ENCODE data around the gene TCERG1L. TPM values are rescaled to one million over a fixed set of nuclear protein-coding genes. Genes with fewer than 3 reads are reported as not detected.

TCERG1L gene
- total RNA-seq, 1 experiment from 2014 or later, result 1.5 TPM

DNA sequence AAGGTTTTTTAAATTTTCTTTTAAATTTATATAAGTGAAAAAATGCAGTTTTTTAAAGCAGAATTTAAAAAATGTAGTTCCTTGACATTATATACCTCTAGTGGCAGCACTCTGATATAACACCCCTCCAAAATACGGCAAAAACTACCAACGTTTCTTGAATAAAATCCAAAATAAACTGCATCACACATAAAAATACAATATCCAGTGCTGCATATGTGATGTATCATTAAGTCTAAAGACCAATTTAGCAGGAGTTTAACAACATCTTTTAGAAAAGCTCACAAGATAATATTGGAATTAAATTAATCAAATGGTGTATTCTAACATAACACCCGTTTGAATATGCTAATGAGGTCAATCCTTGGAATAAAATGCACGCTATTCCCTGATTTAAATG lies 1.4 kb downstream of the TCERG1L start (continued):
- TF ChIP-seq FOXP1 (CRISPR knock-in tag; IDR thresholded peaks at IDR 0.05; ENCODE audit: borderline replicate concordance), result no peak

- CTCF ChIA-PET, result no interaction called here
- peaks cover 87% of the 10 kb centered on the region for H3K9me3 Mint-ChIP-seq
- no peak for ATAC-seq
- H3K4me1 Mint-ChIP-seq, result no peaks in the 10 kb centered on the region
- TF ChIP-seq CDX4 (CRISPR knock-in tag; IDR thresholded peaks at IDR 0.05; ENCODE audit: borderline replicate concordance), result no peak
- no peak for TF ChIP-seq HMGA2 (CRISPR knock-in tag; IDR thresholded peaks at IDR 0.05)
- DNase-seq (ENCODE audit: low spot score), result no peak
- peaks cover 84% of the 10 kb centered on the region for H3K36me3 Mint-ChIP-seq
- H3K27me3 Mint-ChIP-seq (ENCODE audit: low read depth), result peaks cover 11% of the 10 kb centered on the region
- no peak overlapping the region for H3K4me3 Mint-ChIP-seq
- POLR2A ChIA-PET, result no interaction called here
- H3K27ac Mint-ChIP-seq, result no peak overlapping the region
Measured at GRCh38 chr10:131300508-131300907, 11.0 kb downstream of the TCERG1L start.

- no peak overlapping the region for H3K27ac Mint-ChIP-seq
- peaks cover 6% of the 10 kb centered on the region for H3K27me3 Mint-ChIP-seq (ENCODE audit: low read depth)
- TF ChIP-seq CBFB (CRISPR knock-in tag; IDR thresholded peaks at IDR 0.05; ENCODE audit: low read depth) (no peak), ATF6 (CRISPR knock-in tag; IDR thresholded peaks at IDR 0.05) (no peak), RORB (CRISPR knock-in tag; IDR thresholded peaks at IDR 0.05) (no peak), PREB (CRISPR knock-in tag; IDR thresholded peaks at IDR 0.05; ENCODE audit: borderline replicate concordance) (no peak), CDX4 (CRISPR knock-in tag; IDR thresholded peaks at IDR 0.05; ENCODE audit: borderline replicate concordance) (no peak), ZNF423 (CRISPR knock-in tag; IDR thresholded peaks at IDR 0.05) (no peak), JAZF1 (CRISPR knock-in tag; IDR thresholded peaks at IDR 0.05) (no peak), MYBL2 (CRISPR knock-in tag; IDR thresholded peaks at IDR 0.05) (no peak), ZNF121 (CRISPR knock-in tag; IDR thresholded peaks at IDR 0.05) (no peak)
- TF ChIP-seq, protein P1, sequence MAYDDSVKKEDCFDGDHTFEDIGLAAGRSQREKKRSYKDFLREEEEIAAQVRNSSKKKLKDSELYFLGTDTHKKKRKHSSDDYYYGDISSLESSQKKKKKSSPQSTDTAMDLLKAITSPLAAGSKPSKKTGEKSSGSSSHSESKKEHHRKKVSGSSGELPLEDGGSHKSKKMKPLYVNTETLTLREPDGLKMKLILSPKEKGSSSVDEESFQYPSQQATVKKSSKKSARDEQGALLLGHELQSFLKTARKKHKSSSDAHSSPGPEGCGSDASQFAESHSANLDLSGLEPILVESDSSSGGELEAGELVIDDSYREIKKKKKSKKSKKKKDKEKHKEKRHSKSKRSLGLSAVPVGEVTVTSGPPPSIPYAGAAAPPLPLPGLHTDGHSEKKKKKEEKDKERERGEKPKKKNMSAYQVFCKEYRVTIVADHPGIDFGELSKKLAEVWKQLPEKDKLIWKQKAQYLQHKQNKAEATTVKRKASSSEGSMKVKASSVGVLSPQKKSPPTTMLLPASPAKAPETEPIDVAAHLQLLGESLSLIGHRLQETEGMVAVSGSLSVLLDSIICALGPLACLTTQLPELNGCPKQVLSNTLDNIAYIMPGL (CRISPR knock-in tag; IDR thresholded peaks at IDR 0.05), result no peak
- TF ChIP-seq, protein P2, sequence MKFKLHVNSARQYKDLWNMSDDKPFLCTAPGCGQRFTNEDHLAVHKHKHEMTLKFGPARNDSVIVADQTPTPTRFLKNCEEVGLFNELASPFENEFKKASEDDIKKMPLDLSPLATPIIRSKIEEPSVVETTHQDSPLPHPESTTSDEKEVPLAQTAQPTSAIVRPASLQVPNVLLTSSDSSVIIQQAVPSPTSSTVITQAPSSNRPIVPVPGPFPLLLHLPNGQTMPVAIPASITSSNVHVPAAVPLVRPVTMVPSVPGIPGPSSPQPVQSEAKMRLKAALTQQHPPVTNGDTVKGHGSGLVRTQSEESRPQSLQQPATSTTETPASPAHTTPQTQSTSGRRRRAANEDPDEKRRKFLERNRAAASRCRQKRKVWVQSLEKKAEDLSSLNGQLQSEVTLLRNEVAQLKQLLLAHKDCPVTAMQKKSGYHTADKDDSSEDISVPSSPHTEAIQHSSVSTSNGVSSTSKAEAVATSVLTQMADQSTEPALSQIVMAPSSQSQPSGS (CRISPR knock-in tag; IDR thresholded peaks at IDR 0.05; ENCODE audit: borderline replicate concordance, low read depth), result no peak
- TF ChIP-seq, protein P3, sequence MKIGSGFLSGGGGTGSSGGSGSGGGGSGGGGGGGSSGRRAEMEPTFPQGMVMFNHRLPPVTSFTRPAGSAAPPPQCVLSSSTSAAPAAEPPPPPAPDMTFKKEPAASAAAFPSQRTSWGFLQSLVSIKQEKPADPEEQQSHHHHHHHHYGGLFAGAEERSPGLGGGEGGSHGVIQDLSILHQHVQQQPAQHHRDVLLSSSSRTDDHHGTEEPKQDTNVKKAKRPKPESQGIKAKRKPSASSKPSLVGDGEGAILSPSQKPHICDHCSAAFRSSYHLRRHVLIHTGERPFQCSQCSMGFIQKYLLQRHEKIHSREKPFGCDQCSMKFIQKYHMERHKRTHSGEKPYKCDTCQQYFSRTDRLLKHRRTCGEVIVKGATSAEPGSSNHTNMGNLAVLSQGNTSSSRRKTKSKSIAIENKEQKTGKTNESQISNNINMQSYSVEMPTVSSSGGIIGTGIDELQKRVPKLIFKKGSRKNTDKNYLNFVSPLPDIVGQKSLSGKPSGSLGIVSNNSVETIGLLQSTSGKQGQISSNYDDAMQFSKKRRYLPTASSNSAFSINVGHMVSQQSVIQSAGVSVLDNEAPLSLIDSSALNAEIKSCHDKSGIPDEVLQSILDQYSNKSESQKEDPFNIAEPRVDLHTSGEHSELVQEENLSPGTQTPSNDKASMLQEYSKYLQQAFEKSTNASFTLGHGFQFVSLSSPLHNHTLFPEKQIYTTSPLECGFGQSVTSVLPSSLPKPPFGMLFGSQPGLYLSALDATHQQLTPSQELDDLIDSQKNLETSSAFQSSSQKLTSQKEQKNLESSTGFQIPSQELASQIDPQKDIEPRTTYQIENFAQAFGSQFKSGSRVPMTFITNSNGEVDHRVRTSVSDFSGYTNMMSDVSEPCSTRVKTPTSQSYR (CRISPR knock-in tag; IDR thresholded peaks at IDR 0.05), result no peak
- TF ChIP-seq, protein P4, sequence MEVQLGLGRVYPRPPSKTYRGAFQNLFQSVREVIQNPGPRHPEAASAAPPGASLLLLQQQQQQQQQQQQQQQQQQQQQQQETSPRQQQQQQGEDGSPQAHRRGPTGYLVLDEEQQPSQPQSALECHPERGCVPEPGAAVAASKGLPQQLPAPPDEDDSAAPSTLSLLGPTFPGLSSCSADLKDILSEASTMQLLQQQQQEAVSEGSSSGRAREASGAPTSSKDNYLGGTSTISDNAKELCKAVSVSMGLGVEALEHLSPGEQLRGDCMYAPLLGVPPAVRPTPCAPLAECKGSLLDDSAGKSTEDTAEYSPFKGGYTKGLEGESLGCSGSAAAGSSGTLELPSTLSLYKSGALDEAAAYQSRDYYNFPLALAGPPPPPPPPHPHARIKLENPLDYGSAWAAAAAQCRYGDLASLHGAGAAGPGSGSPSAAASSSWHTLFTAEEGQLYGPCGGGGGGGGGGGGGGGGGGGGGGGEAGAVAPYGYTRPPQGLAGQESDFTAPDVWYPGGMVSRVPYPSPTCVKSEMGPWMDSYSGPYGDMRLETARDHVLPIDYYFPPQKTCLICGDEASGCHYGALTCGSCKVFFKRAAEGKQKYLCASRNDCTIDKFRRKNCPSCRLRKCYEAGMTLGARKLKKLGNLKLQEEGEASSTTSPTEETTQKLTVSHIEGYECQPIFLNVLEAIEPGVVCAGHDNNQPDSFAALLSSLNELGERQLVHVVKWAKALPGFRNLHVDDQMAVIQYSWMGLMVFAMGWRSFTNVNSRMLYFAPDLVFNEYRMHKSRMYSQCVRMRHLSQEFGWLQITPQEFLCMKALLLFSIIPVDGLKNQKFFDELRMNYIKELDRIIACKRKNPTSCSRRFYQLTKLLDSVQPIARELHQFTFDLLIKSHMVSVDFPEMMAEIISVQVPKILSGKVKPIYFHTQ (CRISPR knock-in tag; IDR thresholded peaks at IDR 0.05), result no peak
- H3K36me3 Mint-ChIP-seq, result peaks cover 61% of the 10 kb centered on the region
- no peak overlapping the region for H3K4me3 Mint-ChIP-seq
- no peak for DNase-seq (ENCODE audit: low spot score)
- ChIA-PET CTCF (no interaction called here), POLR2A (no interaction called here)
- H3K9me3 Mint-ChIP-seq, result peaks cover 58% of the 10 kb centered on the region
- H3K4me1 Mint-ChIP-seq, result no peaks in the 10 kb centered on the region
- no peak for ATAC-seq
Measured at GRCh38 chr10:131290781-131291180, 20.7 kb downstream of the TCERG1L start.

All from WTC11 (cell line).